GM04503 (cell line): ENCODE measurements around the gene PDE4D.

Experiments used
- DNase-seq: peaks from one replicate; pipeline ENCODE4 v3.0.0-alpha.2; 2012; ENCODE audit warnings: low read depth

The PDE4D gene

DNA sequence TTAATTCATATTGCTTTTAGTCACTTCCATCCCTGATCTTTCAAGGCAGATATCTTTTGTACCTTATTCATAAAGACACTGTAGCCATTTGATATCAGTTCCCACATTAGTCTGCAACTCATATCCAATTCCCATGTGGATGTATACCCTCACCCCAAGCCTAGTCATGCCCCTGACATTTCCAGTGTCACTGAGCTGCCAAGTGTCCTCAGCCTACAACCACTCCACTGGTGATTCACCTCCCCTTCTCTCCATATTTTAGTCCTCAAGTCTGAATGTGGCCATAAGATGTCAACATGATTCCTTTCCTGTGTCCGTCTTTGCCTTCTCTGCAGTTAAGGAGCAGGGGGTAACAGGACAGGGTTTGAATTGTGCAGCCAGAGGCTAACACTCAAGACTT is 963.8 kb downstream of the PDE4D start:
- DNase-seq, result no peak

DNA sequence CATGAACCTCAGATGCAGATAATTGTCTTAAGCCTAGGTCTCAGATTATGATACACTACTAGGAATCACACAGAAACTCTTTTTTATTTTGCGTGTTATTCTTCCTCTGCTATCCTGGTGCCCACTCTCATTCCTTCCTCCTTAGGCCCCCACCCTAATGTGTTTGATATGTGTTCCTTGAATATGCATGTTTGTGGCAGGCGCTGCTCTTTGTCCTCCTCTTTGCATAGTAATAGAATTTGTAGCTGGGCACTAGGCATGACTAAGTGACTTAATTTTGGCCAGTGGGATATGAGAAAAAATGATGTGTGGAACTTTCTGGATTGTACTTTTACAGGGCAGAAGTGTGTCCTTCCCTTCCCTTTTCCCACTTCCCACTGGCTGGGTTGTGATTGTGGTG is 965.6 kb downstream of the PDE4D start:
- no peak for DNase-seq

DNA sequence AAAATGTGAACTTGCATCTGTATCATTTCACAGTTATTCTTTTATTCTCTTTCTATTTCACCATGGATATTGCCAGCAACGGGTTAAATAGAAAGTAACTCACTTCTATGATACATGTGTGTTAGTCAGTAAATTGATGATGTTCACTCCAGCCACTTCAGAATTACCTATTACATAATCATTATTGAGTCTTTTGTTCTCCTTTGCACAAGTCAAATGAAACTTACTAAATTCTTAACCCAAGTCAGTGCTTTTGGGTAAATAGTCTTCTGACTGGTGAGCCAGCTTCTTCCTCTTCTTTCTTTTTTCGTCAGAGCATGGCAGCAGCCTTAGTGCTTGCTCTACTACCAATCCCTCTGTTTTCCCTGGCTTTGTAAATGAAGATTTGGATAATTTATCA is 966.3 kb downstream of the PDE4D start:
- no peak for DNase-seq

DNA sequence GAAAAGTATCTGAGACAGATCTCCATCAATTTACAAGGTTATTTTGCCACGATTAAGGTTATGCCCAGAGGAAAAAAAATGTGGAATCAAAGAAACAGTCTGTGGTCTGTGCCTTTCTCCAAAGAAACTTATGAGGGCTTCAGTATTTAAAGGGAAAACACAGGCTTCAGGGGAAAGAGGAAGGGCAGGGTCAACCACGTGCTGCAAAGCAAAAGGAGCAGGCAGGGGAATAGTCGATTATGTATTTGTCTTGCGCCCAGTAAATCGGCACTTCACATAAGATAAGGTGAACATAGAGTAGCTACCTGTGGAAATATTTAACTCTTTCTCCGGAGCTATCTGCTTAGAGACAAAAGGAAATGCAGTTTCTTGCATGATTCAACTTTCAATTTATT is 967.0 kb downstream of the PDE4D start:
- no peak for DNase-seq

DNA sequence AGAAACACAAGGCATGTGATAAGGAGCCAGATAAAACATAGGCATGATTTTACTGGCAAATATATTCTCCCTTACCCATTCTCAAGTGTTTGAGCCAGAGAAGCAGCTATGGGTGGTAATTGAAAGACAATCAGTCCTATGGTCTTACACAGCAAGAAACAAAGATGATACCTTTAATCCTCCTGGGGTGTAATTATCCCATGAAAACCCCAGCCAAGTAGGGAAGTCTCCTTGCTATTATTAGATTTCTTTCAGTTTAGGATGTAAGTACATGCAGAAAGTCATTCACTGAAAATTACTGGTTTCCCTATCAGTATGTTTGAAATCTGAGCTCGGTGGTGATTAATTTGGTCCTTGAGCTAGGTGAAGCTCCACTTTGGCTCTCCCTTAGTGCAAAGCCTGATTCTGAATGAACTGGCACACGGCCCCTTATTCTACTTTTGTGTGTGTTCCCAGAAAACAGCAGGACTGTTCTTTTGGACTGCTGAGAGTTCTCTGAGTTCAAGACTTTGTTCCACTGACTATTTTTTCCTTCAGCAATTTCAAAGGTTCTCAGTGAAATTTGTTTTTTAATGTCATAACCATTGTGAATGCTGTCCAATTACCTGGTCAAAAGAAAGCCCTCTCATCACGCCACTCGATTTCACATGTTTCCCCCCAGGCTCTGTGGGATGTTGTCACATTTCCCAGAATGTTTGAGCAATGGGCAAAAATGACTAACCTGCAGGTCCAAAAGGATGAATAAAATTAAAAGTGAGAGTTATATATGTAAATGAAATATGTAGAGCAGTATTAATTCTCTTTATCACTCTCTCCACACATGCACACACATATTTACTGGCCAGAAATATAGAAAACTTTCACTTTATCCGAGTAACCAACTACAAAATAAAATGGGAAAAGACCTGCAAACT is 967.6 kb downstream of the PDE4D start:
- DNase-seq, result no peak

DNA sequence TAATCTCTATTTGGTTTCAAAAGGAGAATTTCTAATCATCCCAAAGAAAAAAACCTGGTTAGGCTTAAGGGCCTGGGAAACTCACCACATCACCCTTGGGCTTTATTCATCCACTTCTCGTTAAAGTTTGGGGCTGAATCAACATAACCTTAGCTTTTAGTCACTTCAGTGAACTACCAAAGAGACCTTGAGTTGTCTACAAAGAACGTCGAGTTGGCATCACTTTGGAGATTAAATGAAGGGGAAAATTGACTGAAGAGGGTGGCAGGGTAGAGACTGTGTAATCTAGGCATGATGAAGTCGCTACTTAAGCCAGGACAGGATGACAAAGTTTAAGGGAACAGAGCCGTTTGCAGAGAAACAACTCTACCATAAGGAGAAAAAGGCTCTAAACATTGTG is 969.2 kb downstream of the PDE4D start:
- DNase-seq, result no peak

DNA sequence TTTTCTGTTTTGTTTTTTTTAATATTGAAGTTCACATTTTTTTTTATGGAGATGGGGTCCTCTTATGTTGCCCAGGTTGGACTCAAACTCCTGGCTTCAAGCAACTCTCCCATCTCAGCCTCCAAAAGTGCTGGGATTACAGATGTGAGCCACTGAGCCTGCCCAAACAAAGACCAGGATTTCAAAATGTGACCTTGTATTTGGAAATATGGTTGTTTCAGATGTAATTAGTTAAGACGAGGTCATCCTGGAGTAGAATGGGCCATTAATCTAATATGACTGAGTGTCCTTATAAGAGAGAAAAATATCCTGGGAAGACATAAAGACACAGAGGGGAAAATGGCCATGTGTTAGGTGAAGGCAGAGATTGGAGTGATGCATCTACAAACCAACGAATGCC is 970.2 kb downstream of the PDE4D start:
- no peak for DNase-seq

DNA sequence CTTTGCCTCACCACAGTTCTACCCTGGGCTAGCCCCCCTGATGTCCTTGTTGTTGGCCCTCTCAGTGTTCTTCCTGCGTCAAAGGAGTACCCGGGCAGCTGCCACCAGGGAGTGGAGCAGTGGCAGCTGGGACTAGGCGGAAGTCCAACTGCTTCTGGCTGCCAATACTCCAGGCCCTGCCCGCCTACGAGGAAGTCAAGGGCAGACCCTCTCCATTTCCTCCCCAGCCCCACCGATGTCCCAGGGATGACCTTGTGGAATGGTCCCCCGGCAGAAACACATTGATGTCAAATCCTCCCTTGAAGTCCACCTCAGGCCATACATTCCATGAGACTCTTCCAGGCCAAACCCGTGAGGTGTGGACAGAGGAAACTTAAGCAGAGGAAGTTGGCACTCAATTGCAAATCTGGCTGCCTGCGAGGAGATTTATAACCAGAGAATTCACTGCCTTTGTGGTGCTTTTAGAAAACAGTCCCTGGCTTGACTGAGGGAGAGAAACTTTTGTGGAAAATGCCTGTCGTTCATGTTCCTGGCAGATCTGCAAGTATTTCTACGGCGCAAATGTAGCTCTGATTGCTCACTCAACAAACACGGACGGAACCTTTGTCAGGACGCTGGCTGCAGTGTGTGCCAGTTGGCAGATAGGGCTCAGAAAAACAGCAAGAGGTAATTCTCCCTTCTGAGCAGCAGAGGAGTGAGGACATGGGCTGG is 970.9 kb downstream of the PDE4D start:
- DNase-seq, result no peak

DNA sequence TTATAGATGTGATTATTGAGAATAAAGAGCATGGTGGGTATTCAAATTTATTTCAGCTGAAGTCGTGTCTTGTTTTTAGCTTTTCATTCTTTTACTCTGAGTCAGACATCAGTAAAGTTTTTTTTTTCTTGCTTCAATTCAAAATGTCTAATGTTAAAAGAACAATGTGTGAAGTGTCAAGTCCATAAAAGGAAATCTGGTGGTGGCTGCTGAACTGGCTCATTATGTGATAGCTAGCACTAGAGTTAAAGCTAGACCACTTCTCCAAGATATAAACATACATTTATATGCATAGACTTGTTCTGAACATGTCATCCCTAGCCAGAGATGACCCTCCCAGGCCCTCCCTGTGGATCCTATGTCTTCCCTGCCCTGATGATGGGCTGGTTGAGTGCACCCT is 972.4 kb downstream of the PDE4D start:
- DNase-seq, result no peak

DNA sequence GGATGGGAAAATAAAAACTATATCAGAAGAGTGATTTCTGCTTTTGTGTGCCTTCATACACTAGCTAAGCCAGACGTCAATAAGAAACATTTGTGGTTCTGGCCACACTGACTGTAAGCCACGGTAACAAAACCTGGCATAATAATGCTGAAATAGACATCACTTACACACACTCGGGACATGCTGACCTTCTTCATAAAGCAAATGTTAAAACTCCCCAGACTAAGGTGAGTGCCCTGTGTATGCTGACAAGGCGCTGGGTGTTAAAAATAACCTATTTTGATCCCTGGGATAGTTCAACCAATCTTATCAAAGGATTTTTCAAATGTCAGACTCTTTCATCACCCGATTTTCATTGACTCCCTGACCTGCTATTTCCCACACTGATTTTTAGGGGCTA is 973.7 kb downstream of the PDE4D start:
- no peak for DNase-seq
